ENCODE data around the gene CRAMP1.

Gene CRAMP1

GRCh38 chr16:1634541-1634940 lies 22.4 kb downstream of the CRAMP1 start:
- DNase-seq = no peak

GRCh38 chr16:1635070-1635469 lies 22.9 kb downstream of the CRAMP1 start:
- no peak for DNase-seq

DNA sequence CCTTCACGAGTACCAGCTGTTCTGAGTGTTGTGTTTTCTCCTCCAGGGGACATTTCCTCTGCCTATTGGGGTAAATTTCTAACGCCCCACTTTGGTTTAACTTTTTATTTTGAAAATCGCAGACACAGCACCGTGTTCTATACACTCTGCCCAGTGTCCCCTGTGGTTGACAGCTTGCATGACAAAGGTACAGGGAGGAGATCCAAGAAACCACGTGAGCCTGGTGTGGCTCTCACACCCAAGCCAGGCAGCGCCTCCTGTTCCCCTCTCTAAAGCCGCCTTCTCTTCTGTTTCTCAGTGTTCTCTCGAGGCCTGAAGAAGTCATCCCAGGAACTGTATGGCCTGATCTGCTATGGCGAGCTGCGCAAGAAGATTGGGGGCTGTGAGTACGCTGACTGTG lies 25.4 kb downstream of the CRAMP1 start:
- no peak for DNase-seq

- no peak for DNase-seq
These were observed 26.6 kb downstream of the CRAMP1 start for GRCh38 chr16:1638757-1639156.

GRCh38 chr16:1639282-1639681 lies 27.1 kb downstream of the CRAMP1 start:
- no peak for DNase-seq

DNA sequence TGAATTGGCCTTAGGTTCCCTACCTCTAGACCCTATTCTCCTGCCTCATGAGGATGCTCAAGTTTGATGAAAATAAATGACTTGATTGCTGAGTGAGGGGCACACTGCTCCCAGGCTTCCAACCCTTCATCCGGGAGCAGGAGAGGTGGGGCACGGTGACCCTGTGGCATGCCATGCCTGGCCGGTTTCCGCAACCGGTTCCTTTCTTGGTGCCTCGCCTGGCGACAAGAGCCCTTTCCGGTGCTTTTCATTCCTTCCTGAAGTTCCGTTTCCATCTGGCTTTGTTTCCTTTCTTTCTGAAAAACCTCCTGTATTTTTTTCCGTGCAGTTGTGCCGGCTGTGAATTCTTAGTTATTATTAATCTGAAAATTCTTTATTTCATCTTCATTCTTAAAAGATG lies 27.7 kb downstream of the CRAMP1 start:
- no peak for DNase-seq

DNA sequence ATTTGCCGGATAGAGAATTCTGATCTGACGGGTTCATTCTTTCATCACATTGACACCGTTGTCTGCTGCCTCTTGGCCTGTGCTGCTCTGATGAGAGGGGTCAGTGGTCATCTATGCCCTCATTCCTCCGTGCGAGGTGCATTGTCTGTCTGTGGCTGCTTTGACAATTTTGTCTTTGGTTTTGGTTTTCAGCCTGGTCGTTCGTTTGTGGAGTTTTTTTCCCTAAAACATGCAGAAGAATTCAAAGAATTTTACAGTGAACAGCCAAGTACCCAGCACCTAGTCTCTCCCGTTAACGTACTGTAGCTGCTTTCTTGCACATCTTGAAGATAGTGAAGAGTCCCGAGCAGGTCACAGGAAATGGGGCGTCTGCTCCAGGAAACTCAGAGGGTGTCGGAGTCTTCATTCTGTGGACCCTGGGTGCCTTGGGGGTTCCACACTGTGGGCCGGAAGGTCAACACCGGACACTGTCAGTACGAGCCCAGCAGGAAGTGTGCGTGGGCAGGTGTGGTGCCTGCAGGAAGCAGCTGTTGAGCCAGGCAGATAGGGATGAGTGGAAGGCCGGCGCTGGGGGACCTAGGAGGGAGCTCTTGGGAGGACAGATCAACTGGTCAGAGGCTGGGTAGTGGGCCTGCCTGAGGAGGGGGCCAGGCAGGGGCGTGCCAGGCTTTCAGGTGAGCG lies 28.2 kb downstream of the CRAMP1 start:
- DNase-seq = no peak

- no peak for DNase-seq
These were observed 29.1 kb downstream of the CRAMP1 start for GRCh38 chr16:1641261-1641660.

GRCh38 chr16:1642148-1642547 lies 30.0 kb downstream of the CRAMP1 start:
- DNase-seq = peak; percentile 53 to 61

DNA sequence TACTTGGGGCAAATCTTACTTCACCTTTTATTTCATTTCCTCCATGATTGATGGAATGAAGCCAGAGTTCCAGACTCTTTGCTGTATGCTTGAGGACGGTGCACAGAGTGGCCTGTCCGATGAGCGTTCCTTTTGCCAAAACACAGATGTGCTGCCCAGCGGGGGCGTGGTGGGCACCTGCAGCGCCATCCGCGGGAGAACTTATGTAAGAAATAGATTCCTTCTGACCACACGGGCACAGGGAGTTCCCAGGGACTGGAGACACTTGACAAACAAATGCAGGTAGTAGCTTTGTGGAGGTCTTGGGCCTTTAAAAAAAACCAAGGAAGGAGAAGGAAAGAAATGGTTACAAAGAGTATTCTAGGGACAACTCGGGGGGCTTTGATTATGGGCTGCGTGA lies 30.6 kb downstream of the CRAMP1 start:
- DNase-seq = no peak

DNA sequence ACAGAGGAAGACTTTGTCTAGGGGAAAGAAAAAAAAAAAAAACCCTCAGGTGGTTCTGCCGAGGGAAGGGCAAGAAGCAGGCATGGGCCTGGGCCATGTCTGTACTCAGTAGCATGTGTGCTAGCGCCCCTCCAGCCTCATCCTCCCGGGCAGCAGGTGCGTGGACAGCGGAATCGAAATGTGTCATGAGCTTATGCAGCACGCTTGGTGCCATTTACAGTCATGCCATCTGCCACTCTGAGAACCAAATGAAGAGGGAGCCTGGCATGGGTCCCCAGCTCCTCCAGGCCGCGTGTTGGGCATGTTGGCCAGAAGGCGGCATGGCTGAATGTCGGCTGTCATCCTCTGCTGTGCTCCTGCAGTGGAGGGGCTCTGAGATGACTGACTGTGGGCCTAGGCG lies 31.4 kb downstream of the CRAMP1 start:
- peak in 1 of 2 donors; percentile 28 for DNase-seq

- DNase-seq = no peak
These were observed 33.9 kb downstream of the CRAMP1 start for GRCh38 chr16:1645914-1646525.

DNA sequence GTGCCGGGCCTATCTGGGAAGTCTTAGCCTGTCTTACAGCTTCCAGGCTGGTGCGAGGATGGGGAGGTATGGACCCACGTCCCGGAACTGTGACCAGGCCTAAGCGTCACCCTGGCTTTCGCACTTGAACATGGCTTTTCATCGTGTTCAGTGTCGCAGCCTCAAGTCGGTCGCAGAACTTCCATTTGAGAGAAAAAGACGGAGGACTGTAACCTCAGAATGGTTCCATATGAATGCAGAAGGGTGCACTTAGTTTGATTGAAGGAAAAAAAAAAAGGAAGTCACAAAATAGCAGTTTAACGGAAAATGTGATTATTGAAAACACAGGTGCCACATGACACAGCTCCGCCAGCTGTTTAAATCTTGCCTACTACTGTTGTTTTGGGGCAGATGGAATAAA lies 35.7 kb downstream of the CRAMP1 start:
- no peak for DNase-seq

DNA sequence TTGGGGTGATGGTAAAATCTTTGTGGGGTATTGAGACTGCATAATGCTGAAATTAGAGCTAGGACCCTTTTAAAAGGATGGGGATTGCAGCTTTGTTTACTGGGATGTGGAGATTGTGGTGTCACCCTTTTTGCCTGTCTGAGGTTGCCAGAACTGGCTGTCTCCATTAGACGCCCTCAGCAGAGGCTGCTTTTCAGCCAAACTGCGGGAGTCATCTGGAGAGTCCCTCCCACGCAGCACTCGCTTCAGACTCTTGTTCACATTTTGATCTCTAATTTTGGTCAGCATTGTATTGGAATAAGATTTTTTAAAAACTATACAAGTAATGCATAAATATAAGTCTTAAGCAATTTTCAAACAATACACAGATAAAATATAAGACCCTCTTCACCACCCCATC lies 38.0 kb downstream of the CRAMP1 start:
- DNase-seq = peak in 1 of 2 donors; percentile 18

GRCh38 chr16:1651094-1651973 lies 39.2 kb downstream of the CRAMP1 start:
- DNase-seq = no peak

DNA sequence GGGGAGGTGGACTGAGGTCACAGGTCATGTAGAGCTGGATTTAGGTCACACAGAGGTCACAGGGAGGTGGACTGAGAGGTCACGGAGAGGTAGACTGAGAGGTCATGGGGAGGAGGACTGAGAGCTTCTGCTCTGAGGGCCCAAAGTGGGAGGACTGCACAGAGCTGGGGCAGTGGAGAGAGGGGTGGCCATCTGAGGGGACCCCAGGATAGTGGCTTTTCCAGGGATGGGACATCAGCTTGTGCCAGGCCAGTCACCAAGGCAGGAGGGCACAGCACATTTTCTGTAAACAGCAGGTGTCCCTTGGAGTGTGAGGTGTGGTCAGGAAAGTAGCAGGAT lies 39.8 kb downstream of the CRAMP1 start:
- no peak for DNase-seq

- DNase-seq = no peak
These were observed 40.9 kb downstream of the CRAMP1 start for GRCh38 chr16:1653023-1653422.

GRCh38 chr16:1654505-1655268 lies 42.5 kb downstream of the CRAMP1 start:
- DNase-seq = no peak

- no peak for DNase-seq
These were observed 43.2 kb downstream of the CRAMP1 start for GRCh38 chr16:1655269-1655807.

DNA sequence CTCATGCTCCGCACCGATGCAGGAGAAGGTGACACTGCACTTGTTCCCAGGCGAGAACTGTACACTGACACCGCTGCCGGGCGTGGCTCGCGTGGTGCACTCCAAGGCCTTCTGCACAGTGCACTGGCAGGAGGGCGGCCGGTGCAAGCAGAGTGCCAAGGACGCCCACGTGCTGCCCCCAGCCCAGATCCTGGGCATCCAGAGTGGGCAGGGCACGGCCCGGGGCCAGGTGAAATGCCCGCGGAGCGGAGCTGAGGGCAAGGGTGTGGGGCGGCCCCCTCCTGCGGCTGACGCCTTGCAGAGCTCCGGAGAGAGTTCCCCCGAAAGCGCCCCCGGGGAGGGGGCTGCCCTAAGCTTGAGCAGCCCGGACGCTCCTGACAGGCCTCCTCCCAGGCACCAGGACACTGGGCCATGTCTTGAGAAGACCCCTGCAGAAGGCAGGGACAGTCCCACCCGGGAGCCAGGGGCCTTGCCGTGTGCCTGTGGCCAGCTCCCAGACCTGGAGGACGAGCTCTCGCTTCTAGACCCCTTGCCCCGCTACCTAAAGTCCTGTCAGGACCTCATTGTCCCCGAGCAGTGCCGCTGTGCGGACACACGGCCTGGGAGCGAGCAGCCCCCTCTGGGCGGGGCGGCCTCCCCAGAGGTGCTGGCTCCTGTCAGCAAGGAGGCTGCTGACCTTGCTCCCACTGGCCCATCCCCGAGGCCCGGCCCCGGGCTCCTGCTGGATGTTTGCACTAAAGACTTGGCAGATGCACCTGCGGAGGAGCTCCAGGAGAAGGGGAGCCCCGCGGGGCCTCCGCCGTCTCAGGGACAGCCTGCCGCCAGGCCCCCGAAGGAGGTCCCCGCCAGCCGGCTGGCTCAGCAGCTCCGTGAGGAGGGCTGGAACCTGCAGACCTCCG lies 44.0 kb downstream of the CRAMP1 start:
- DNase-seq = no peak

- no peak for DNase-seq
These were observed 44.9 kb downstream of the CRAMP1 start for GRCh38 chr16:1656808-1657617.
